GM19397 (cell line): ENCODE data around the gene GCM1.

Experiments
- ATAC-seq: cut with Tn5 transposase; IDR thresholded peaks from one replicate; pipeline ENCODE4 v1.9.1; 2021; ENCODE audit warnings: mild to moderate bottlenecking, moderate library complexity; ENCODE audit not compliant: unreplicated experiment

Gene GCM1

GRCh38 chr6:53109612-53110011 lies 39.0 kb downstream of the GCM1 start:
- ATAC-seq = peak; percentile 67

DNA sequence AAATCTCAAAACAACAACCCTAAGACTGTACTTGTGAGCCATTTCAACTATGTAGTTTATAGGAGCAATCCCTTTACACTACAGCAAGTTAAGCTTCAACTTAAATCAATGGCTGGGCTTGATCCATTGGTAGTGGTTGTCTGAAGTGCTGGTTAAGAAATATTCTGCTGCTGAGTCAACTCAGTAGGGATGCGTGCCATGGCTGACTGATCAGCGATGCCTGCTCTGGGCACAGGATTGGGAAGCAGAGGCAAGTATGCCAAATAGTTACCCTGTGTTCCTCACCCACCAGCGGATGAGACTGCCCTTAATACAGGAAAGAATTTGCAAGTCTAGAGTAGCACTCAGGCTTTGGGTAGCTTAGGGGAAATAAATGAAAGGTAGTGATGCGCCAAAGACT lies 41.5 kb downstream of the GCM1 start:
- no peak for ATAC-seq

- no peak for ATAC-seq
Observed at GRCh38 chr6:53104916-53105315, 43.7 kb downstream of the GCM1 start.

GRCh38 chr6:53103993-53104675 lies 44.5 kb downstream of the GCM1 start:
- ATAC-seq = no peak

DNA sequence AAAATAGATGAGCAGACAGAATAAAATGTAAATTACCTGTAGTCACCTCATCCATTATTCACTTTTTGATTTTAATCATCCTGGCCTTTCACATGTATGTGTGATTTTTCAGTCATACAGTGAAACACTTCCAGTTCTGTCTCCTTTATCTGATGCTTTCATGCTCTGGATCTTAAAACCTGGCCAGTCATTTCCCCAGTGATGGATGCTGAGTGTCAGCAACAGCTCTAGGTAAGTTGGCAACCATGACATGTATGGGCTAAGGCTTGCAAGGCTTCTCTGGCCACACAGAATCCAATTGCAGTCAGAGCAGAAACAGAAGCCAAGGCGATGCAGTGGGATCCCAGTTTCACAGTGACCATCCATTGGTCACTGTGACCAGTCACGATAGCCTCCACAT lies 47.6 kb downstream of the GCM1 start:
- ATAC-seq = no peak

- ATAC-seq = no peak
Observed at GRCh38 chr6:53100561-53100960, 48.1 kb downstream of the GCM1 start.

DNA sequence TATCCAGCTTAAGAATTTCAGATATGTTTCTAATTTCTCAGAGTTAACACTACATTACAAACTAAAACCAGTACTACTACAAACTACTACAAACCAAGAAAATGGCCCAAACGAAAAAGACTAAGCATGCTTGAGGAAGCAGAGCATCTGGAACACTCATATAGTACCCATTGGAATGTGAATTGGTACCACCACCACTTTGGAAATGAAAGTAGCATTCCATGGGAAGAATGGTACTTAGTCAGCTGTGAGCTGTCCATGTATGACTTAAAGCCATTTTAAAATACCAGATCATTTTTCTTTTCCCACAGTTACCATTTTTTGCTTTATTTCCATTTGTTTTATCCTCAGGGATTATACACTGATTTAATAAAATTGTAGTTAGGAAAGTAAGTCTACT lies 52.9 kb downstream of the GCM1 start:
- ATAC-seq = no peak

- no peak for ATAC-seq
Observed at GRCh38 chr6:53095270-53095669, 53.4 kb downstream of the GCM1 start.

GRCh38 chr6:53090576-53090975 lies 58.1 kb downstream of the GCM1 start:
- no peak for ATAC-seq

DNA sequence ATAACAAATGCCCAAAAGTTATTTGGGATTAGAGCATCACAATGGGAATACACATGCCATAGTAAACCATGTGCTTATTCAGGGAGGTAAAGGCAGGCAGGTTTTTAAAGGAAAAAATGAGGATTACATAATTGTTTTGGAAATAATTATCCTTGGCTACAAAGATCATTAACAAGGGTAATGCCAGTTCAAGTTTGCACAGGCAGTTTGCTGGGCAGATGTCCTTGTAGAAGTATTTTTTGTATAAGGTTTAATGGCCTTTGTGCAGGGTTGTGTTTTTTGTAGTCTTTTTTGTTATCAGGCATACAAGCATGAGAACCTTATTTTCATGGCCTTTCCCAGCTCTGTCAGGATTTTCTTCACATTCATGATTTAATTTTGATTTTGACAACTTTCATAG lies 58.7 kb downstream of the GCM1 start:
- ATAC-seq = no peak

DNA sequence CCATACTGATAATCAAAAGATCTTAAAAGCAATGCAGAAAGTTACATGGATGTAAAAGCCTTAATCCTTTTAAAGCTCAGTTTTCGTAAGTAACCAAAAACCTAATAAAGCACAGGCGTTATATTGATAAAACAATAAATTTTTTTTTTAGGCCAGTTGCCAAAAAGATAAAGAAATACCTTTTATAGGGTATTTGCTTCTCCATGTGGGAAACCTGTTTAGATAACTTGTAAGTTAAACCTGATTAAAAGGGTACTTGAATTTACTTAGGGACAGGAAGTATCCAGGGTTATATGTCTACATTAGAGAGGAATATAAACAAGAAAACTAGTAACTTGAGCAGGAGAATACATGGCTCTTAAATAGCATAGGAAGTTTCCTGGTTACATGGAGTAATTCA lies 62.3 kb downstream of the GCM1 start:
- no peak for ATAC-seq

- no peak for ATAC-seq
Observed at GRCh38 chr6:53080813-53081212, 67.8 kb downstream of the GCM1 start.
